Activated gamma-delta T cell (primary cell): ENCODE data around the gene CYP26B1.

Experiments
- DNase-seq: peaks from one replicate; lab custom pipeline; 2025; lab: John Stamatoyannopoulos, UW

Gene CYP26B1

DNA sequence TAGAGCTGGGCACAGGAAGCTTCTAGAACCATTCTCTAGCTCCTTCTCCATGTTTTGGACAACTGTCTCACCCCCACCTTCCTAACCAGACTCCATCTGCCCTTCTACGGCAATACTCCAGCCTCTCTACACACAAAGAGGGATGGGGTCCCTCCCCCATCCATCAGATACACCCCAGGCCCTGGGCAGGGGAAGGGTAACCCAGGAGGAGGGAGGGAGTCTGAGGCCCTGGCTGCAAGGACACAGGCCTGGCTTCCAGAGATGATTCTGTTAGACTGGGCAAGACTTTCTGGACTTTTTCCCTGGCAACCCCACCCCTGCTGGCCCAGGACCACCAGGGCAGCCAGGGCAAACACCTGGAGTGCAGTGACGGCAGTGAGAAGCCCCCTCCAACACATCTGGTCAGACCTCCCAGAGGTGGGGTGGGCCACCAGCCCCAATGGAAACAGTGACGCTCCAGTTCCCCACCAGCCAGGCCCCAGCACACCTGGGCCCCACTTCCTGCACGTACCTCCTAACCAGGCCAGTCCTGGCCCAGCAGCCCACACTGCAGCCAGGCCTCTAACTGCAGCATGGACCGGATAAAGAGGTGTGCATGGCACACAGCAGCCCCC, 6.5 kb downstream of the CYP26B1 start:
- no peak for DNase-seq

GRCh38 chr2:72140621-72140960, 7.1 kb downstream of the CYP26B1 start:
- no peak for DNase-seq

DNA sequence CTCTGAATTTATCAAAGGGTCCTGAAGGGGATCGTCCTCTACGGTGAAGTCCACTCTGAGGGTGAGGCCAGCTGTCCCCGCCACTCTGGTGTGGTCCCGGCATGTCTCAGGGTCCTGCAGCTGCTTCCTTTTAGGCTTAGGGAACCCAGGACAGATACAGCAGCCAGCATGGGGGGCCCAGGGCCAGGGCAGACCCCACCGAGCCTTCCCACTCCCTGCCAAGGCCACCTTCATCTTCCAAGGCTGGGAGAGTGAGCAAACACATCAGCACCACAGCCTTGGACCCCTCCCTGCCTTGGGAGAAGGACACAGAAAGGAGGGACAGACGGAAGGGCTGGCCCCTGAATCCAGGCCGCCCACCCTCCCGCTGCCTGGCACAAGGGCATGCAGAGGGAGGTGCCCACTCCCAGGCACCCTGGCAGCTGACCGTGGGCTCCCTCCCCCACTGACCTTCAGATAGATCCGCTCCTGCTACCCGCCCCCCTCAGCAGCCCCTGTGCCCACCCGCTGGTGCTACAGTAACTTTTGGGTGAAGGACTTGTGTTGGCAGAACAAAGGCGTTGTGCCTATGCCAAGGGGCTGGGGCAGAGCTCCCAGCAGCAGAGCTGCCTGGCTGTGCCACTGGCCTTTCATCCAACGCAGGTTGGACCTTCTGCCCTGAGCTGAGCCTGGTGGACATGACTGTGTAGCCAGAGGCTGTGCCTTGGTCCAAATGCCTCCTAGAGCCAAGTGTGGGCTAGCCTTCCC, 7.6 kb downstream of the CYP26B1 start:
- DNase-seq: no peak

DNA sequence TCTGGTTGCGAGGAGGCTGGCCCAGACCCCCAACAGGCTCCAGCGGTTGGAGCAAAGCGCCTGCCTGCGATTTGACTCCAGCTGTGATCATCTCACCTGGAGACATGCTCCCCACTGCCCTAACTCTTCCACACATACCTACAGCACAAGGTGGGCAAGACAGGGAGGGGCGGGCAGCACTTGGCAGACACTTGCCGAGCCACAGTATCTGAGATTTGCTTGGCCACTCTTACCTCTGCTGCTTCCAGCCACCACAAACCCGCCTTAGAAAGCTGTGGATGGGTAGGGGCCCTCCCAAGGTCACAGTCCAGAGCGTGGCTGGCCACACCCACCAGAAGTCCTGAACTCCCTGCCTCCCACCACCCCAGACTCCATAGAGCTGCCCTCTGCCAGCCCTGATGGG, 8.2 kb downstream of the CYP26B1 start:
- DNase-seq: no peak

DNA sequence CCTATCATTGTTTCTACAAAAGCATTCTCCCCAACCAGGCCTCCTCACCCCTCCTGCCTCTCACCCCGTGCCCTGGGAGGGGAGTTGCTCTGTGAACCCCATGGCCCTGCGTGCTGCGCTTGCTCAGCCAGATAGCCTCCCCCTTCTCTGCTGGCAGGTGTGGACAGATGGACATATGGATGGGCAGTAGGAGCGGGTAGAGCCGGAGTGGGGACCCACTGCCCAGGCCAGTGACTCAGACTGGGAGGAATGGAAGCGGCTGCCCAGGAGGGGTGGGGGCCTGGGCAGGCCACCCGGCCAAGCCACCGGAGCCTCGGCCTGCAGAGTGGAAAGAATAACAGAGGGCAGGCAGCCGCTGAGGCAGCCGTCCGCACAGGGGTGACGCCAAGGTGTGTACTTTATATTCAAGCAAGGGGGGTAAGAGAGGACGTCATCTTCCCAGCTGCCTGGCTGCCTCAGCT, 8.7 kb downstream of the CYP26B1 start:
- no peak for DNase-seq

- DNase-seq: no peak
Observed at GRCh38 chr2:72138011-72138881, 9.4 kb downstream of the CYP26B1 start.

GRCh38 chr2:72137498-72138010, 10.1 kb downstream of the CYP26B1 start:
- no peak for DNase-seq

DNA sequence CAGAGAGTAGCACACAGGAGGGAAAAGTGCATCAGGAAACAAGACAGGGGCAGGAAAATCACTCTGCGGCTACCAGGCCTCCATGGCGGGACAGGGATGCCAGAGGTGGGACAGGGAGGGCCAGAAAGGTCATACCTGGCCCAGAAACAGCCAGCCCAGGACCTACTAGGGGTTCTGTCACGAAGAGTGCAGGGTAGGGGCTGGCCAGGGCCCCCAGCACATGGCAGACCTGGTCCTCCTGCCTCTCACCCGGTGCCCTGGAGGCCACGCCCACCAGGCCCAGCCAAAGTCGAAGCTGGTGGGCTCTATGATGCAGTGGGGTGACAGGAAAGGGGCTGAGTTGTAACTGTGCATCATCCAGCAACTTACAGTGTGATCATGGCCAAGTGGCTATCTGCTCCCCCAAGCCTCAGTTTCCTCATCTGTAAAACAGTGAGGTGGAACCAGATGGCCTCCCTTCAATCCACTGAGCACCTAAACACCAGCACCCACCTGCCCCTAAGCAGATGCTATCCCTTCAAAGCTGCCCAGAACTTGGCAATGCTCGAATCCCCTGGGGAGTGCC, 10.6 kb downstream of the CYP26B1 start:
- no peak for DNase-seq

DNA sequence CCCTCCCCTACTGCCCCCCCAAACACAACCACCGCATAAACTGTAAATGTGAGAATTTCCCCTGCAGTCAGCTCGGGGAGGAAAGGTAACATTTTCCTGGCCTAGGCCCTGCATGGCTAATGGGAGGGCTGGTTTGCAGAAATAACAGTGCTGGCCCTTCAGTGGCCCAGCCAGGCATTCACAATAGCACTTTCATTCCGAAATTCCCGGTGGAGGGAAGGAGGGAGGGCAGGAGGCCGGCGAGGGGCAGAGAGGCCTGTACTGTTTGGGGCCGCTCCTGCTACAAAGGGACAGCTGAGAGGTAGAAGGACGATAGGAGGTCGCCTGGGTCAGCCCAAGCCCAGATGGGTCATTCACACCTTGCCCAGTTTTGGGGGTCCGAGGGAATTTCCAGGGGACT, 11.3 kb downstream of the CYP26B1 start:
- DNase-seq: no peak

DNA sequence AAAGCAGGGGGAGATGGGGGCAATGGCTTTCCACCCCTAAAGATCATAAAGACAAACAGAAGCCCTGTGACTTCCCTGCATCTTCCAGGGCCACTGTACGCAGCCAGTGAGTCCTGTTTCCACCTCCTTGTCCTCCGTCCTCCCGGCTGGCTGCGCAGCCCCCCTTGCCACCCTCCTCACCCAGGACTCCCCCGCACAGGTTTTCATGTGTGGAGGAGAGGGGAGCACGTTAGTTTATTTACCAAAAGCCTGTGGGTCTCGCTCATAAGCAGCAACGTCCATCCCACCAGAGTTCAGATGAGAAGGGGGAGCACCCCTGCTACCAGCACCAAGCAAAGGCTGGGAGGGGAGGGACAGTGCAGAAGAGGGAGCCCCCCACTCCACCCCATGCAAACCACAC, 11.7 kb downstream of the CYP26B1 start:
- DNase-seq: no peak

DNA sequence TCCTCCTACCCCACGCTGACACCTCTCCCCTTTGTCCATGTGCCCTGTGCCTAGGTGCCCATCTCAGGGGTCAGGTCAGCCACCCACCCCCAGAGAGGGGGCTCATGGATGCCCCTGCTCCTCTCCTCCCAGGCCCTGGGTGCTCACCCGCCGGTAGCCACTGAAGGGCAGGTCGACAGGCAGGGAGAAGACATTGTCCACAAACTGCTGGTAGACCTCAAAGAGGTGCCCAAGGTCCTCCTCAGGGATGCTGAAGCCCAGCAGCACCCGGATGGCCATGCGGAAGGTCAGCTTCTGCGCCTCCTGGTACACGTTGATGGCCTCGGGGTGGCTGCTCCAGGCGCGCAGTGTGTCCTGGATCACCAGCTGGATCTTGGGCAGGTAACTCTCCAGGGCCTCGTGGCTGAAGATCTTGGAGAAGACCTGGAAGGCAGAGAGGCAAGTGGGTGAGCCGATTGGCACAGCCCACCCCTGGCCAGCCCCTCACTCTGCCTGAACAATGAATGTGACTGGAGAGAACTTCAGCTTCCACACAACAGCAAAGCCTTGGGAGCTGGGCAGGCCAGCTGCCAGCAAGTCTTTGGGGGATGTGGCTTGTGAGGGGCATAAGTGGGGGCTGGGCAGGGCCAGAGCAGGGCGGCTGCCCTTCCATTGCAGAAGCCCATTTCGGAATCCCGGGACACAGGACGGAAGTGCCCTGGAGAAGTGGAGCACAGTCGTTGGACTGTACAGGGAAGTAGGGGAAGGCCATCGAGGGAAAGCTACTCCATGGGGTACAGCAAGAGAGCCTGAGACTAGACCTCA, 12.5 kb downstream of the CYP26B1 start:
- no peak for DNase-seq

DNA sequence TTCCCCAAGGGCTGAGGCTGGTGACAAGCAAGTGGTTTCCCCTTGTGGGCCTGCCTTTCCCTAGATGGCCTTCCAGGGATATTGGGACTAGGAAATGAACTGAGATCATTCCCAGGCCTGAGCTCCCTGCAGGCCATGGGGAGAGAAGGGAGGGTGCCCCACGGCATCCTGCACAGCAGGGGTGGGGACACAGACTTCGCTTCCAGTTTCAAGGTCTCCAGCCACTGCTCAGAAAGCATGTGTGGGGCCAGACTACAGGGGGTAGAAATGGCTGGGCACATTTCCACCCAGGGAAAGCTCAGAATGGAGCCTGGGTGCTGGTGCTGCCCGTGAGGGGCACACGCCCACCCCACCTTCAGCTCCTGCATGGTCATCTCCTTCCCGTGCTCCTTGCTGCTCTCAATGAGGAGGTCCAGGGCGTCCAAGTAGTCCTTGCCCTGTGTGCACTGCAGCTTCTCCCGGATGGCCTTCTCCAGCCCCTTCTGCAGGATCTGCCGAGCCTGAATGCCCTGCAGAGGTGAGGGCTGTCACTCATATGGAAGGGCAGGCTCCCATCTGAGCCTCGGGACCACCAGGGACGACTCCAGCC, 13.2 kb downstream of the CYP26B1 start:
- DNase-seq: no peak

GRCh38 chr2:72133721-72134407, 13.8 kb downstream of the CYP26B1 start:
- no peak for DNase-seq

DNA sequence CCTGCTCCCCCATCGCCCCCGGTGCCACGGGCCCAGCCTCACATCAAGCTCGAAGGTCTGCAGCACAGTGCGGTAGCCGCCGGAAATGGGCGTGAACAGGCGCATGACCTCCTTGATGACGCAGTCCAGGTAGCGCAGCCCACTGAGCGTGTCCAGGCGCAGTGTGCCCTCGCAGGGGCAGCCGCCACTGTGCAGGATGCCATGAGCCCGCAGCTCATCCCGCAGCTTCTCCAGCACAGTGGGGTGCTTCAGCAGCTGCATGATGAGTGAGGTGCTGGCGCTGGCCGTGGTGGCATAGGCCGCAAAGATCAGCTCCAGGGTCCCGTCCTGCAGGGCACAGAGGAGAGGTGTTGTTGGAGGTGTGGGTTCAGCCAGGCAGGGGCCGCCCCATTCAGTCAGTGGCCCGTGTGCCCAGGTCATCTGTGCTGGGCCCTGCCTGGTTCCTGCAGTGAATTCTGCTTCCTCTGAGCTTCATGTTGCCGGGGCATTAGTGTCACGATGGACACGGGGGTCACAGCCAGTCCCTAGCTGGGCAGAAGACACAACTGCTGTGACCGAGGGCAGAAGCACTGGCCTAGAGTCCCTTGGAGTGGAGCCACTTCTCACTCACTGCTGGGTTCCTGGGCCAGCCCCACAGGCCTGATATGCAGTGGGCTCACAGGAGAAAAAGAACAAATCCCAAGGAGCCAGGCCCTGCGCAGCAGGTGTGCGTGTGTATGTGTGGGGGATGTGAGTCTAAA, 14.5 kb downstream of the CYP26B1 start:
- no peak for DNase-seq

DNA sequence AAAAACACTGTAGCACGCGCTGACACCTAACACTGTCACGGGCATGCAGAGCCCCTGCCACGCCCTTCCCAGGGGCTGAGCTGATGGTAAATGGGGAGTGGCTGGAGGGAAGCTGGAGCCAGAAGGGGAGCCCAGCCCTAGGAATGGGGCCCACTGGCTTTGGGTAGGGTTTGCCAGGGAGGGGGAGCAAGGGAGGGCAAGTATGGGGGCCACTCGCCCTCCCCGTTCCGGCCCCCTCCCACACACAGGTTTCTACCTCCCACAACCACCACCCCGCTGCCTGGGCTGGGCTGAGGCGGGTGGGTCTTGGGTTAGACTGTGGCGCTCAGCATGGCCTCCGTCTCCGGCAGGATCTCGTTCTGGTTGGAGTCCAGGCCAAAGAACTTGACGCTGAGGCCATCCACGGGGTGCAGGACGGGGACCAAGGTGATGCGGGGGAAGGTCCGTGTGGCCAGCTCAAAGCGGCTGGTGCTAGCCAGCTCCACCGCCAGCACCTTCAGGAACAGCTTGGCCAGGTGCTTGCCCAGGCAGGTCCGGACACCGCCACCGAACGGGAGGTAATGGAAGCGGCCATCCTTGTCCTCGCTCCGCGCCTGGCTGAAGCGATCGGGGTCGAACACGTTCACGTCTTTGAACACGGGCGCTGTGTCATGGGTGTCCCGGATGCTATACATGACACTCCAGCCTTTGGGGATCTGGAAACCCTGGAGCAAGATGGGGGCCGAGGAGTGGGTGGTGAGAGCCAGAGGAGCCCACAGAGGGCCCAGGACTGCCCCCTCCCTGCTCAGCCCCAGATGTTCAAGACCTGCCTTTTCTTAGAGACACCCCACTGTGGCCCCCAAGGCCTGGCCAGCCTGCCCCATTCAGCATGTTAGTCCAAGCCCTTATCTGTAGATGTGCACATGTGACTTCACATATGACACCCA, 15.5 kb downstream of the CYP26B1 start:
- DNase-seq: no peak

DNA sequence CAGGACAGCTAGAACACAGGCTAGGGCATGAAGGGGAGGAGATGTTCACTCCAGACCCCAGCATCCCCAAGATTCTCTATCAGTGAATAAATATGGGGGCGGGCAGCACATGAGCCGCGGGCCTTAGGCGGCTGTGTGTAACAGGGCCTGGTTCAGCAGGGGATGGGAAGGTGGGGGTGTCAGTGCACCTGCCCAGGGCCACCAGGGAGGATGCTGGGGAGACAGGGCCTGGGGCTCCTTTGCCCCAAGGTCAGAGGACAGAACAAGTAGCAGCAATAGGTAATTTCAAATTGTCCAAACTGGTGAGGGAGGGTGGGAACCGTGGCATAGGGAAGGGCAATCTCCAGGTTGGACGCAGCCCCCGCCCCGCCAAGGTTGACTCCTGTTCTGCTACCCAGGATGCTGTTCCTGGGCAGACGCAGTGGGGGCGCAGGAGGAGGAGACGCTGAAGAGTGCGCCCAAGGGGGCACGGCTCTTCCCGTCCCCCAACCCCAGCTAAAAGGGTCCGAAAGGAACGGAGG, 16.2 kb downstream of the CYP26B1 start:
- no peak for DNase-seq

- DNase-seq: no peak
Observed at GRCh38 chr2:72130659-72131360, 16.9 kb downstream of the CYP26B1 start.
